C1 segment of cervical spinal cord (tissue), 14 donors: ENCODE measurements around the gene SPHKAP.
A peak's percentile ranks its signal among the peaks of the same experiment; 100 is the strongest.

Source experiments
- DNase-seq, 14 donors: peaks; one replicate each; lab custom pipeline; 2025; lab: John Stamatoyannopoulos, UW

Gene SPHKAP

GRCh38 chr2:228181098-228182019 lies at the start of gene SPHKAP:
Gene SPHKAP, minus strand, starts transcription at chr2:228181687. Its CDS starts 89 bp downstream, at chr2:228181598.
- peak in 2 of 14 donors; percentile 59 to 82 for DNase-seq

- no peak for DNase-seq
These were observed 46.0 kb upstream of the SPHKAP start for GRCh38 chr2:228227466-228227865.

GRCh38 chr2:228224410-228224809 lies 42.9 kb upstream of the SPHKAP start:
- DNase-seq, result no peak

GRCh38 chr2:228218593-228218992 lies 37.1 kb upstream of the SPHKAP start:
- DNase-seq, result peak in 1 of 14 donors; percentile 58

- DNase-seq, result no peak
These were observed 16.0 kb upstream of the SPHKAP start for GRCh38 chr2:228197504-228197903.

DNA sequence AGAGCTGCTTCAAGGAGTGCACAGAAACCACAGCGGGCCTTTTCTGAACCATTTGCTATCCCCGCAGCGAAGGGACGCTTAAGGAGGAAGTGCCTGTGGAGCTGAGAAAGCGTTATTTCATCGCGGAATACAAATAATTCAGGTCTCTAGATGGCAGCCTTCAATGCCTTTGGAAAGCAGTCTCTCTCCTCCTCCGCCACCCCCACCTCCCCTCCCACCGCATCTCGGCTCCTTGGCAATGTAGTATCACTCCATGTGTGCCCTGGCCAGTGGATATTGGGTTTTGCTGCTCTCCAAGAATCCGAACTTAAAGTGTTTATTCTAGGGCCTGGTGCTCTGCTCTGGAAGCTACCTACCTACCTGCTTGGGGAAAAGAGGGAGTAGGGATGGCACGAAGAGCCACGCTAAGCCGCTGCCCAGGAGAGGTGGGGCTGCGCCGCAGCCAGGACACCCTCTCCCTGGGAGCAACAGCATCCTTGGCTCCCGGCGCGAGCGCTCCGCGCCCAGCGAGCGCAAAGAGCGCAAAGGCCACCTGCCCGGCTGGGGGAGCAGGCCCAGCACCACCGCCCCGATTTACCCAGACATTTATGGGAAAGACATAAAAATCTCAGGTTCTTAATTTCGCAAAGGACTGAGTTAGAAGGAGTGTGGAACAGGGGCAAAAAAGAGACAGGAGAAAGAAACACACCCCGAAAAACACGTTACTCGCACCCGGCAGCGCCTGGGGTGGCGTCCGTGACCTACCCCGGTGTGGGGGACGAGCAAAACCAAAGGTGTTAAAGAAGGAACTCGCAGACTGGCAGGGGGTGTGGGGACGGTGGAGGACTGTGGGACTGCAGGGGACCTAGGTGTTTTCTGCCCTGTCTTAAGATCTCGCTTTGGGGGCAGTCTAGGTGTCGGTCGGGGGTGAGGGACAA lies 1.0 kb downstream of the SPHKAP start:
- peak in 2 of 14 donors; percentile 22 to 97 for DNase-seq

DNA sequence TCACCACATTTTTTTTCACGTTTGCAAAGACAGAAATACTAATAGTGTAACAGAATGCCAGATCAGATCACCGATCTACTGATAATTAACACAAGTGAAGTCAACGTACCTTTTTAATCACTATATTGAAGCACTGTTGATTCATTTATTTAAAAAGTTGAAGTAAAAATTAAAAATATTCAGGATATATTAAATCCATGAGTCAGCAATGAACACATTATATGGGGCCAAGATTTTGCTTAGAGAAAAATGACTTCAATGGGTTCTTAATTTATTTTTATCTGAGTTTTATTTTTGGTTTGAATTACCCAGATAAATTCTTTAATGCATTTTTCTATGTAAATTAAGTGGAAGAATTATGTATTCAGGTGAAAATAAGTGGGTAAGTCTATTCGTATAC lies 14.2 kb downstream of the SPHKAP start:
- DNase-seq, result no peak

- no peak for DNase-seq
These were observed 16.8 kb downstream of the SPHKAP start for GRCh38 chr2:228164718-228165117.

- no peak for DNase-seq
These were observed 23.6 kb downstream of the SPHKAP start for GRCh38 chr2:228157841-228158240.

DNA sequence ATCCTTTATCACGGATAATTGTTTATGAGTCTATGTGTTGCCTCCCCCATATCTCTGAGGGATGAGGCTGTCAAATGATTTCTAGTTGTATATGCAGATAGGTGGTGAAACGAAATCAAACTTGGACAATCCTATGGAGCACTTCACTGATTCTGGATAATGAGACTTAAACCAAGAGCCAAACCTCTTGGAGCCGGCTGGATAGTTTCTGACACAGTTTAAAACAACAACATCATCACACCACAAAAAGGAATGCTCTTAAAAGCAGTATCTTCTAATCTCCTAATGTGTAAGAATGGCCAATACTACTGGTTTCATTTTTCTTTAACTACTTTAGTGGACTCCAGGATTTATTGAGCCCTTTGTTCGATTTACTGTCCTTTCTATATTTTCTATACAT lies 36.5 kb downstream of the SPHKAP start:
- DNase-seq, result no peak

- DNase-seq, result no peak
These were observed 40.5 kb downstream of the SPHKAP start for GRCh38 chr2:228140934-228141528.

GRCh38 chr2:228136027-228136426 lies 45.5 kb downstream of the SPHKAP start:
- no peak for DNase-seq

GRCh38 chr2:228135300-228135699 lies 46.2 kb downstream of the SPHKAP start:
- no peak for DNase-seq

DNA sequence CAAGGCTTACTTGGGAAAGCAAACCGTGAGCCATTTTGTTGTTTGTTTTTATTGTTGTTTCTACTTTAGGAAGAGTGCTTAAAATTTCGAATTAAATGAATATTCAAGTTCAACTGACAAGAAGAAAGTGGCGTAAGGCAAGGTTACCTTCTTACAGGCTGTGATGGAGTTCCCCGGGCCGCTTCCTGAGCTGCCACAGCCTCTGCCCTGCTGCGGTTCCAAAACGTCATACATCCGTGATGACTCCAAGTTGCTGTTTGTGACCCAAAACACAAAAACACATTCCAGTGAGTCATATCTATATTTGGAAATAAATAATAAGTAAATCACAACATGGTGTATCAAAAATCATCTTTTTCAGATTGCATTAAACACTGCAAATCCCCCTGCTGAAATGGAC lies 49.7 kb downstream of the SPHKAP start:
- no peak for DNase-seq

DNA sequence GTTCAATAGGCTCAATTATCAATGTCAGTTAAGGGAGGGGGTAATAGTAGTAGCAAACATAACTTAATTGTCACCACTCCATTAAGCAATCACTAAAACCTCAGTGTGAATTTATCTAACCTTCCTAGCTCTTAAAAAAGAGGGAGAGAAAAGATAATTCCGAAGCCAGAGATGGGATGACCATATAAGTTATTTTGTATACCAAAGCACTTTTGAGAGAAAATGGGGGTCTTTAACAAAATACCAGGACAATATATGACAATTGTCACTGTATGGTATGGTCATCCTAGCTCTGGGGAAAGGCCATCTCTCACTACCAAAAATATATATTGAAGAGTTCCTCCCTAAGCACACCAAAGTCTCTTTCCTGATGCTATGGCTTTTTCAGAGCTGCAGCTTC lies 55.1 kb downstream of the SPHKAP start:
- no peak for DNase-seq

DNA sequence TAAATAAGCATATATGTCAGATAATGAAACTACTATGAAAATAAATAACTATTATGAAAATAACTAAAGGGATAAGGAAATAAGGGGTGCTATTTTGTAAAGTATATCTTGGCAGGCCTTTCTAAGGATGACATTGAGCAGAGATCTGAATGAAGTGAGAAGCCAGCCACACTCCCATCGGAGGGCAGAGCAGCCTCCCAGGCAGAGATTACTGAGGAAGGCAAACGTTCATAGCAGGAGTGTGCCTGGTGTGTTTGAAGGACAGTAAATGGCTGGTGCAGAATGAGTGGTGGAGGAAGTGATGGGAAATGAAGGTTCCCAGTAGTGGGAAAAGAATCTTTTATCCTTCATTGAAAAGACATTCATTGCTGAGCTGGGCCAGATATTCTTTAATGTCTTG lies 62.5 kb downstream of the SPHKAP start:
- DNase-seq, result no peak

DNA sequence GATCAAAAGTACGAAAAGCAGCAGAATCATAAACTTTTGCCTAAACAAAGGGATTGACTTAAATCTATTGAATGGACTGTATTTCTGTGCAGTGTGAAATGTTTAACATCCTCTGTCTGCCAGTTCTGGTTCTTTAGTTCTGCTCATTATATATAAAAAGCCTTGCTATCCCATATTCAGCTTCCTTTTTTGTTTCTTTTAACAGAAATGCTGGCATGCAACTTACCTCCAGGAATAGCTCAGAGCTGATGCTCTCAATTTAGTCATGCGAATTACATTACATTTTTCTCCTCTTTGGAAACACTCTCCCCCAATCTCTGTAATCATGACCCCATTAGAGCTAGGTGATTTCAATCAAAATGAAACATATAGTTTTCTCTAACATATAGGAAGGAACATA lies 73.6 kb downstream of the SPHKAP start:
- DNase-seq, result no peak

- DNase-seq, result no peak
These were observed 75.8 kb downstream of the SPHKAP start for GRCh38 chr2:228105526-228106250.

DNA sequence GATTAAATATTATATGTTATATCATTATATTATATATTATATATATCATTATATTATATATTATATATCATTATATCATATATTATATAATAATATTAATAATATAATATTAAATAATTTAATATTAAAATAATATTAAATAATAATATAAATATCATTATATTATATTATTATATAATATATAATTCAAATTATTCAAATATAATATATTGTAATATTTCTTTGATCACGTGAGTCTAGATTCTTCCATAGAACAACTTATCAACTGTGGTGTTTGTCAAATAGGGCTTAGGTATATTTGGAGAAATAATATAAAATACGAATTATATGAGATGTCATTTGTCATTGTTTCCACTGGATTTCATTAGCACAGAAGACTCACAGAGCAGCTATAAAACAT lies 77.3 kb downstream of the SPHKAP start:
- no peak for DNase-seq

DNA sequence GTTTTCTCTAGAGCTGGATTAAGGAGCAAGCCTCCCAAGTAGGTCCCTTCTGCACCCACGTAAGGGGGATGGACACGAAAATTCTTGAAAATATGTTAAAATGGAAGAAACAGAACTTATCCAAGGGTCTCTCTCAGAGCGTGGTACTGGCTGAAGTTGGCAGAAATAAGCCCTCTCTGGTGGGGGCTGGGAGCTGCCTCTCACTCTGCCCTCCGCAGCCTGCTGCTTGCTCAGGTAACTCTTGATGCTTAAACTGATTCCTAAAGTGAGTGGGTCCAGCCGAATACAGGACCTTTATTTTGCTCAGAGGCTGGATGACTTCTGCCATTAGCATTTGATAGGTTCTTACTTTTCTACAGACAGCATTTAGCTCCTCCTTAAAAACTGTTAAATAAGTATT lies 78.1 kb downstream of the SPHKAP start:
- no peak for DNase-seq

GRCh38 chr2:228102949-228103348 lies 78.5 kb downstream of the SPHKAP start:
- DNase-seq, result no peak
